Measurements from ENCODE around the gene ZNF714. TPM values are rescaled to one million over a fixed set of nuclear protein-coding genes. Genes with fewer than 3 reads are reported as not detected.

Gene ZNF714
- 10 to 100 TPM; 21.1 to 47.1 (median 34.6) TPM for total RNA-seq

DNA sequence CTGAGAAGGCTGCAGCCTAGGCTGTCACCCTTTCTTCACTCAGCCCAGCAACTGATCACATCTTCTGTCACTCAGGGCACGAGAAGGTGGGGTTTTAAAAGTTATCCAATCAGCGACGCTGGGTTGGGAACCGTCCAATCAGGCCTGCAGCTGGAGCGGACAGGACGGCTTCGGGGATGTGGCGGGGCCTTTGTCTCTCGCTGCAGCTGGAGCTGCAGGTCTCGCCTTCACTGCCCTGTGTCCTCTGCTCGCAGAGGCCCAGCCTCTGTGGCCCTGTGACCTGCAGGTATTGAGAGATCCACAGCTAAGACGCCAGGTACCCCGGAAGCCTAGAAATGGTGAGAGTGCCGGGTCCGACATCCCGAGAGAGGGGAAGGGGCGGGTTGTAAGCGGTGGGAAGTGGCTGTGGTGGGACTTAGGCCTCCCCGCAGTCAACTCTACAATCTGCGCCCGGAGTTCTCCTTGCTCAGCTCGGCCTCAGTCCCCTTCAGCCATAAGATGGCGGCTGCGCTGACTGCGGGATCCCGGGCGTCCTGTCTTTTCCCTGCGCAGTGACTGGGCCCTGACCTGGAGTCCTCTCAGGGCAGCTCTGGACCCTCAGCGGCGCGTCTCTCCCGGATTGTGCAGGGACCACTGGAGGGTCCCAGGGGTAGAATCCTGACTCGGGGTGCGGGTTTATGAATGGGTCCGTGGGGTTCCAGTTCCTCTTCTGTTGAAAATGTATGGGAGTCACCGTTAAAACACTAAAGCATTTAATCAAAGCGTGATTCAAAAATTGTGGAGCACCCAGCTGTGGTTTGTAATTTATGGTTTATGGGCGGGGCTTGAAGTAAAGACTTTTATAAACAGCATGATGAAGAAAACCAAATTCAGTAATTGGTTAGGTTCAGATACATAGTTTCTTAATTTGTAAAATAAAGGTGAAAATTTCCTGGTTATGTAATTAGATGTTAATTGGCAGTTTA, at the start of gene ZNF714:
TSS of gene ZNF714 (plus strand) at position 193 of the 965 bp plus-strand sequence. CDS start 16,066 bp downstream, outside the sequence.
- 2 to 4% methylated on average over 15 to 32 of the region's 38 CpGs for WGBS, 2 donors
- Histone ChIP-seq H3K27ac (peak within 1 kb of the TSS in 1 of 3 donors; percentile 36), H3K36me3 (no peaks in the 10 kb centered on the region), H3K4me3 (replicated peaks in 1 of 3) (peak within 1 kb of the TSS; percentile 19 to 37 (median 32)), H3K9me3 (no peaks in the 10 kb centered on the region), H3K27me3 (no peaks in the 10 kb centered on the region), H3K4me1 (peaks cover 12 to 17% of the 10 kb centered on the region in 2 donors)
- DNase-seq: peak; percentile 93 to 96
- intact Hi-C loops (cut with DNase I): no loop called here
- TF ChIP-seq CTCF (IDR thresholded peaks at IDR 0.05): no peak
- peak in 1 of 2 donors; percentile 80 for TF ChIP-seq POLR2A (IDR thresholded peaks at IDR 0.05)

DNA sequence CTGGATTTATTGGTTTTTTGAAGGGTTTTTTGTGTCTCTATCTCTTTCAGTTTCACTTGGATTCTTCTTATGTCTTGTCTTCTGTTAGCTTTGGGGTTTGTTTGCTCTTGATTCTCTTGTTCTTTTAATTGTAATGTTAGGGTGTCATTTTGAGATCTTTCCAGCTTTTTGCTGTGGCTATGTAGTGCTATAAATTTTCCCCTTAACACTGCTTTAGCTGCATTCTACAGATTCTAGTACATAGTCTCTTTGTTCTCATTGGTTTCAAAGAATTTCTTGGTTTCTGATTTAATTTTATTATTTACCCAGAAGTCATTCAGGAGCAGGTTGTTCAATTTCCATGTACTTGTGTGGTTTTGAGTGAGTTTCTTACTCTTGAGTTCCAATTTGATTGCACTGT, 37.0 kb upstream of the ZNF714 start:
- intact Hi-C loops (cut with DNase I): no loop called here
- Histone ChIP-seq H3K27me3 (no peaks in the 10 kb centered on the region), H3K9me3 (no peaks in the 10 kb centered on the region), H3K36me3 (no peaks in the 10 kb centered on the region), H3K27ac (no peak overlapping the region), H3K4me1 (peaks cover 0 to 3% of the 10 kb centered on the region in 2 donors), H3K4me3 (replicated peaks in 1 of 3) (no peak overlapping the region)
- no peak for DNase-seq
- no peak for TF ChIP-seq POLR2A (IDR thresholded peaks at IDR 0.05)
- TF ChIP-seq CTCF (IDR thresholded peaks at IDR 0.05): no peak

- Histone ChIP-seq H3K4me1 (peaks cover 0 to 3% of the 10 kb centered on the region in 2 donors), H3K4me3 (replicated peaks in 1 of 3) (no peak overlapping the region), H3K27ac (no peak overlapping the region), H3K27me3 (no peaks in the 10 kb centered on the region), H3K36me3 (no peaks in the 10 kb centered on the region), H3K9me3 (no peaks in the 10 kb centered on the region)
- TF ChIP-seq CTCF (IDR thresholded peaks at IDR 0.05): no peak
- no peak for TF ChIP-seq POLR2A (IDR thresholded peaks at IDR 0.05)
- intact Hi-C loops (cut with DNase I): no loop called here
- WGBS, 2 donors: 97 to 98% methylated on average over 3 of the region's 3 CpGs
- DNase-seq: no peak
These were observed 35.5 kb upstream of the ZNF714 start for GRCh38 chr19:21046489-21046888.

- Histone ChIP-seq H3K27me3 (no peaks in the 10 kb centered on the region), H3K36me3 (no peaks in the 10 kb centered on the region), H3K27ac (no peak overlapping the region), H3K4me1 (peaks cover 0 to 3% of the 10 kb centered on the region in 2 donors), H3K9me3 (no peaks in the 10 kb centered on the region), H3K4me3 (replicated peaks in 1 of 3) (no peak overlapping the region)
- TF ChIP-seq POLR2A (IDR thresholded peaks at IDR 0.05) (no peak), CTCF (IDR thresholded peaks at IDR 0.05) (no peak)
- WGBS, 2 donors: 94 to 98% methylated on average over 2 of the region's 2 CpGs
- intact Hi-C loops (cut with DNase I): no loop called here
- no peak for DNase-seq
These were observed 34.3 kb upstream of the ZNF714 start for GRCh38 chr19:21047716-21048115.

- intact Hi-C loops (cut with DNase I): no loop called here
- TF ChIP-seq POLR2A (IDR thresholded peaks at IDR 0.05) (no peak), CTCF (IDR thresholded peaks at IDR 0.05) (no peak)
- H3K27ac ChIP-seq: no peak overlapping the region
- no peaks in the 10 kb centered on the region for H3K4me1 ChIP-seq
- no peaks in the 10 kb centered on the region for H3K27me3 ChIP-seq
- DNase-seq: no peak
- no peak overlapping the region for H3K4me3 ChIP-seq (replicated peaks in 1 of 3)
- WGBS, 2 donors: 95 to 98% methylated on average over 5 of the region's 5 CpGs
- no peaks in the 10 kb centered on the region for H3K9me3 ChIP-seq
- H3K36me3 ChIP-seq: peaks cover 19 to 23% of the 10 kb centered on the region in 2 donors
These were observed 29.1 kb upstream of the ZNF714 start for GRCh38 chr19:21052902-21053301.

All from thyroid gland (tissue), 4 donors.